CD4-positive, alpha-beta T cell (primary cell): ENCODE results near the gene INVS. TPM values are rescaled to one million over a fixed set of nuclear protein-coding genes. Genes with fewer than 3 reads are reported as not detected.

ENCODE experiments used
- ATAC-seq: fragments of 200-7000 bp; cut with Tn5 transposase; one replicate; pipeline ENCODE4 v1.10.0; 2022; ENCODE audit warnings: mild to moderate bottlenecking; ENCODE audit not compliant: poor library complexity
- CTCF ChIA-PET: fragments of 350-600 bp; sonication (Branson Sonifier 250); formaldehyde crosslinking; loops from one replicate; lab custom pipeline; 2021; ENCODE audit warnings: antibody characterized with exemption, inconsistent platforms; lab: Charles Lee
- POLR2A ChIA-PET: fragments of 350-600 bp; sonication (Branson Sonifier 250); formaldehyde crosslinking; loops from one replicate; lab custom pipeline; 2021; ENCODE audit warnings: antibody characterized with exemption, inconsistent platforms; lab: Charles Lee
- DNase-seq, 14 experiments: peaks; one replicate each; pipeline ENCODE4 v3.0.0-alpha.2; 2013 to 2020; ENCODE audit warnings: mixed read lengths in 2 of 14
- H3K27ac ChIP-seq, 2 donors: one replicate each; pipeline versions ENCODE4 v1.5.1 to v1.7.0; 2013; ENCODE audit warnings: low read length in 2 of 2, low read depth in 1 of 2, mild to moderate bottlenecking in 1 of 2
- H3K27me3 ChIP-seq, 2 experiments: 1 replicate in 1 of 2; 2 replicates in 1 of 2; pipeline versions ENCODE4 v1.6.1 to v1.7.0; 2013; ENCODE audit warnings: low read length in 2 of 2, control low read depth in 1 of 2, mild to moderate bottlenecking in 1 of 2, moderate library complexity in 1 of 2; ENCODE audit not compliant: insufficient read depth in 2 of 2, control insufficient read depth in 1 of 2
- H3K36me3 ChIP-seq: one replicate; pipeline ENCODE4 v1.6.1; 2013; ENCODE audit warnings: low read length, control low read depth; ENCODE audit not compliant: insufficient read depth
- H3K4me1 ChIP-seq: one replicate; pipeline ENCODE4 v1.6.1; 2013; ENCODE audit warnings: low read length, control low read depth; ENCODE audit not compliant: insufficient read depth
- H3K4me3 ChIP-seq: one replicate; pipeline ENCODE4 v1.5.1; 2013; ENCODE audit warnings: mild to moderate bottlenecking, low read length, moderate library complexity
- H3K9me3 ChIP-seq, 2 experiments: 1 replicate in 1 of 2; 2 replicates in 1 of 2; pipeline versions ENCODE4 v1.6.1 to v1.7.0; 2013; ENCODE audit warnings: low read length in 2 of 2, mild to moderate bottlenecking in 2 of 2, control low read depth in 1 of 2, moderate library complexity in 1 of 2; ENCODE audit not compliant: control insufficient read depth in 1 of 2, insufficient read depth in 1 of 2
- H3K27ac Mint-ChIP-seq: one replicate; pipeline ENCODE4 v1.8.0; 2020; ENCODE audit warnings: mixed read lengths
- H3K27me3 Mint-ChIP-seq: one replicate; pipeline ENCODE4 v1.8.0; 2021; ENCODE audit warnings: mixed read lengths
- H3K36me3 Mint-ChIP-seq: one replicate; pipeline ENCODE4 v1.8.0; 2021; ENCODE audit warnings: low read depth, mixed read lengths
- H3K4me1 Mint-ChIP-seq: one replicate; pipeline ENCODE4 v1.8.0; 2021; ENCODE audit warnings: low read depth, mixed read lengths
- H3K4me3 Mint-ChIP-seq: one replicate; pipeline ENCODE4 v1.8.0; 2020; ENCODE audit warnings: mild to moderate bottlenecking, mixed read lengths
- H3K9me3 Mint-ChIP-seq: one replicate; pipeline ENCODE4 v1.8.0; 2020; ENCODE audit warnings: mixed read lengths
- CTCF ChIP-seq: fragments of 200-600 bp; IDR thresholded peaks from one replicate; pipeline ENCODE4 v1.8.0; 2022; ENCODE audit warnings: antibody characterized with exemption, mild to moderate bottlenecking
- intact Hi-C, 2 experiments: fragments of 100-400 bp; cut with DNase I in 1 of 2; cut with micrococcal nuclease in 1 of 2; formaldehyde crosslinking; loops; one replicate each; pipeline versions ENCODE4 v1.15.1 to v1.9.0; 2023 to 2025; cut with DNase I, micrococcal nuclease
- total RNA-seq, 174 experiments: library from RNA in 2 of 174; stranded (reverse) in 2 of 174; gene quantifications; one replicate each; pipeline ENCODE4 v1.2.3 and lab custom pipeline; 2021 to 2026

INVS gene
- total RNA-seq, 2 experiments from 2014 or later = 13.6 to 14.3 TPM

GRCh38 chr9:100282388-100282719, 183.3 kb downstream of the INVS start:
- CTCF ChIA-PET = no interaction called here
- no peak for TF ChIP-seq CTCF

GRCh38 chr9:100284247-100284646, 185.2 kb downstream of the INVS start:
- ChIA-PET POLR2A (no interaction called here), CTCF (no interaction called here)
- peaks cover 4 to 5% of the 10 kb centered on the region in 2 experiments for H3K9me3 ChIP-seq
- no peaks in the 10 kb centered on the region for H3K4me1 ChIP-seq
- H3K4me3 ChIP-seq = no peak overlapping the region
- Mint-ChIP-seq H3K4me3 (no peak overlapping the region), H3K9me3 (peaks cover 13% of the 10 kb centered on the region), H3K27me3 (no peaks in the 10 kb centered on the region), H3K4me1 (no peaks in the 10 kb centered on the region), H3K27ac (no peak overlapping the region), H3K36me3 (peaks cover 88% of the 10 kb centered on the region)
- TF ChIP-seq CTCF = no peak
- intact Hi-C loops = no loop called here
- H3K27me3 ChIP-seq = no peaks in the 10 kb centered on the region
- no peak for DNase-seq
- H3K27ac ChIP-seq = no peak overlapping the region
- ATAC-seq = no peak
- peaks cover 40% of the 10 kb centered on the region for H3K36me3 ChIP-seq

More at GRCh38 chr9:100282388-100282719, 183.3 kb downstream of the INVS start:
- Histone ChIP-seq H3K27ac (no peak overlapping the region), H3K27me3 (no peaks in the 10 kb centered on the region), H3K9me3 (peaks cover 0 to 4% of the 10 kb centered on the region in 2 experiments), H3K4me1 (no peaks in the 10 kb centered on the region), H3K4me3 (no peak overlapping the region), H3K36me3 (peaks cover 33% of the 10 kb centered on the region)
- Mint-ChIP-seq H3K4me3 (no peak overlapping the region), H3K27me3 (no peaks in the 10 kb centered on the region), H3K4me1 (no peaks in the 10 kb centered on the region), H3K27ac (no peak overlapping the region), H3K9me3 (peaks cover 13% of the 10 kb centered on the region), H3K36me3 (peaks cover 85% of the 10 kb centered on the region)
- ATAC-seq (no peak), DNase-seq (no peak)
- intact Hi-C loops = no loop called here
- POLR2A ChIA-PET = no interaction called here

GRCh38 chr9:100285080-100285479, 186.0 kb downstream of the INVS start:
- Mint-ChIP-seq H3K27ac (no peak overlapping the region), H3K27me3 (no peaks in the 10 kb centered on the region), H3K36me3 (peaks cover 90% of the 10 kb centered on the region), H3K4me1 (no peaks in the 10 kb centered on the region), H3K4me3 (no peak overlapping the region), H3K9me3 (peaks cover 13% of the 10 kb centered on the region)
- H3K4me1 ChIP-seq = no peaks in the 10 kb centered on the region
- peaks cover 40% of the 10 kb centered on the region for H3K36me3 ChIP-seq
- DNase-seq (no peak), ATAC-seq (no peak)
- H3K27me3 ChIP-seq = no peaks in the 10 kb centered on the region
- TF ChIP-seq CTCF = no peak
- CTCF ChIA-PET = no interaction called here
- H3K4me3 ChIP-seq = no peak overlapping the region
- POLR2A ChIA-PET = no interaction called here
- H3K27ac ChIP-seq = no peak overlapping the region
- H3K9me3 ChIP-seq = peaks cover 4 to 5% of the 10 kb centered on the region in 2 experiments
- intact Hi-C loops = no loop called here
